GM19455 (cell line): ENCODE measurements around the gene ECE1.

Experiments used
- ATAC-seq: cut with Tn5 transposase; IDR thresholded peaks from one replicate; pipeline ENCODE4 v1.9.1; 2021; ENCODE audit not compliant: unreplicated experiment

The ECE1 gene

GRCh38 chr1:21269461-21270085 lies 20.7 kb downstream of the ECE1 start:
- ATAC-seq, result no peak

DNA sequence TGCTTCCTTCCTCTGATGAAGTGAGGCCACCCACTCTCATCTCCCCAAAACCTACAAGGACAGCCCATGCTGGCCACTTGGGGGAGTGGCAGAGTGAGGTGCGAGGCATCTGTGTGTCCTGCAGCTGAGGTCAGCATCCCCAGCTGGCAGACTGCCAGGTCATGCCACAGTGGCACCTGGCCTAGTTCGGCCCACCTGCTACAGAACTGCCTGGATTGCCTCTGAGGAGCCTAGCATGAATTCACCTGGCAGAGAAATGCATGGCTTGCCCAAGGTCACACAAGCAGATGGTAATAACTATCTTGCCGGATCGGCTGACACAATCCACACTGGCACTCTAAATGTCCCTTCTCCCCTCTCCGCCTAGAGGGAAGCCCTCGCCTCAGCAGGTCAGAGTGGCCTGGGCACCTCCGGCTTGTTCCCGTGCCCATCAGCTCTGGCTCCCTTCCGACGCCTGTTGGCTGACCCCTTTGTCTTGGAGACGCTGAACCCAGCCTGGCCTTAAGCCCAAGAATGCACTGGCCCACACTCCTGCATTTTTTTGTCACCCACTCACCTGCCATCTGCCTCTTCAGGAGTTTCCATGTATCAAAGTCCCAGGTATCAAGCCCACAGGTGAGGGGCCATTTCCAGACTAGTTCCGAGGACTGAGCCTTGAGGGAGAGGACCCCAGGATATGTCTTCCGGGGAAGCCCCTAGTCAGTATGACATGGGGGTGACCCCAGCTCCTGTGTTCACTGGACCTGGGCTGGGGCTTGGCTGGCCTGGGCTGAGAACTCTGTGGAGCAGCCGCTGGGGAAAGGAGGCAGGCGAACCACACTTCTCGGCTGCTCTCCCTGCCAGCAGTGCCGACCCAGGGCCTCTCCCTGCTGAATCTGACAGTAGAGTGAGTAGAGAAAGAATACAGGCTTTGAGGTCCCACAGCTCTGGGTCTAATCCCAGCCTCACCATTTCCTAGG lies 21.7 kb downstream of the ECE1 start:
- ATAC-seq, result no peak

GRCh38 chr1:21267191-21268077 lies 22.8 kb downstream of the ECE1 start:
- ATAC-seq, result no peak

DNA sequence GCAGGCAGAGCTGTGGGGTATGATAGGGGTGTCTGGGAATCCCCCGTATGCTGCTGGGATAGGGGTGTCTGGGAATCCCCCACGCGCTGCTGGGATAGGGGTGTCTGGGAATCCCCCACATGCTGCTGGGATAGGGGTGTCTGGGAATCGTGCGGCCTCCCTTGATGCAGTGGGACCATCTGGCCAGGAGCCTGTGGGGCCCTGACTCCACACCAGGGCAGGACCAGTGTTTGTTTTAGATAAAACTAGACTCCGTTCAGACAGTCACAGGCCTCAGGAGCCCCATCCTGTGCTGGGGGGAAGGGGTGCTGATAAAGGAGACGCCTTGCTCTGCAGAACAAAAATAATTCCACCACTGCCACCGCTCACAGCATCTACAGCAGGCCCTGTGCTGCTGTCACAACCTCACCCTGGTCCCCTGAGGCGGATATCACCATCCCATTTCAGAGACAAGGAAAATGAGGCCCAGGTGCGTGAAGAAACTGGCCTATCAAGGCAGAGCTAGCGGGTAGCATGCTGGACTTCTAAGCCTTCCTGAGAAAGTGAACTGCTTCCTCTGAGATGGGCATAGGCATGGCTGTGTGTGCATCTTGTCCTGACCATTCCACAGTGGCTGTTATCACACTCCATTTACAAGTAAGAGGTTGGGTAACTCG lies 24.0 kb downstream of the ECE1 start:
- no peak for ATAC-seq

DNA sequence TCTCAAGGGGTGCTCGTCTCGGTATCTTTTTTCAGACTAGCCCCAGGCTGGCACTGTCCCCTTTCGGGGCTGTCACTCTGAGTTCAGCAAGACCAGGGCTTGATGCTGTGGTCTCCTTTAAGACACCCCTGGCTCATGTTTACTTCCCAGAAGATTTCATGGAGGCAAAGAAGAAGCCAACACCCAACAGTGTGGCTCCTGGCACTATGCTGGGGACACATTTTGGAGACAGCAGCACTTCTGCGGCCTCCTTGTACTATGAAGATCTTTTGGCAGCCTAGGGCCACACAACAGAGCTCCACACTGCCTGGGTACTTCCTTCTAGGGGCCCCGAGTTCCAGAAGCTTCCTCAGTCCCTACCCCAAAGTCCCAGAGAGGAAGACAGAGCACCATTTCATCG lies 24.6 kb downstream of the ECE1 start:
- ATAC-seq, result no peak

DNA sequence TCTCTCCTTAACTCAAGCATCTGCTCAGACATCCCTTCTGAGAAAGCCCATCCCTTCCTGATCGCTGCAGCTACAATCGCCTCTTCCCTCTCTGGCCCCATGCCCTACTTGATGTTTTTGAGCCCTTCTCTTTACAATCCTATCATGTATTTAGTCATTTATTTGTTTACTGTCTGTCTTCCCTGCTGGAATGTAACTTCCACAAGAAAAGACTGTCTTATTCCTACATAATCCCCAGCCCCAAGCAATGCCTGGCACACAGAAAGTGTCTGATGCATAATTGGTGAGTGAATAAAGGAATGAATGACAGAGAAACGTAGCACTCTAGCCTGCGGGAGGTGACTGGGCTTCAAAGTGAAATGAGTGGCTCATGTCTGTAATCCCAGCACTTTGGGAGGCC lies 25.4 kb downstream of the ECE1 start:
- ATAC-seq, result no peak

DNA sequence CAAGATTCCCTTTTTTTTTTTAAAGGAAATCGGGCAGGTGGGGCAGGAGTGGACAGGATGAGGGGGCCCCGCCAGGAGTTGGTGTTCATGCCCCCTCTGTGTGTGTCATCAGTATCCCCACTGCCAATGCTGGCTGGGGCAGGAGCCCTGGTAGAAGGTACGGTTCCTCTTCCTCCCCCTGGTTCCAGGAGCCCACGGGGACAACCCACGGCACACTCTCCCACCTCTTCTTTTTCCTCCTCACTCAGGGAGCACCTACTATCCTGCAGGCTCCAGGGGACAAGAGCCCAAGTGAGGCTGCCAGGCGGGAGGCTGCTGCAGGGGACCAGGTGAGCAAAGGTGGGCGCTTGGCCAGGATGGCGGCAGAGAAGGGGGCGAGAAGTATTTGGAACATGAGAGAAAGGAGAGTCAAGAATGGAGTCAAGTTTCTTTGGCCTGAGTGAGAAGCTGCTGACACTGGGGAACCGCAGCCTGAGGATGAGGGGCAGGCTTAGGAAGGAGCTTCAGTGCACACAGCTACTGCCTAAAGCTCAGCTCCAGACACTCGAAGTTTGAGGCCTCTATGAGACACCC lies 26.5 kb downstream of the ECE1 start:
- ATAC-seq, result no peak

DNA sequence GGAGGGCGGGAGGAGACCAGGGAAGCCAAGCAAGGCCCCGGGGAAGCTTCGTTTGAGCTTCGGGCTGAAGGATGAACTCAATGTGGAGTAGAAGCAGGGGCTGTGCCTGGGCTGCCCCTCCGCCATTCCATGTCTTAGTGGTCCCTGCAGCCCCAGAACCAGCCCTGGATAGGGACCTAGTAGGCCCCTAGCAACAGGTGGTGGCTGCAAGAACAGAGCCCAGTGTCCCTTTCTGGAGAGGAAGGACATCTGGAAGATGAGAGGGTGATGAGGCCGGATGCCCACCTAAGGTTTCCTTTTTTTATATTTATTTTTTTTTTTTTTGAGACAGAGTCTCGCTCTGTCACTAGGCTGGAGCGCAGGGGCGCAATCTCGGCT lies 27.2 kb downstream of the ECE1 start:
- no peak for ATAC-seq

DNA sequence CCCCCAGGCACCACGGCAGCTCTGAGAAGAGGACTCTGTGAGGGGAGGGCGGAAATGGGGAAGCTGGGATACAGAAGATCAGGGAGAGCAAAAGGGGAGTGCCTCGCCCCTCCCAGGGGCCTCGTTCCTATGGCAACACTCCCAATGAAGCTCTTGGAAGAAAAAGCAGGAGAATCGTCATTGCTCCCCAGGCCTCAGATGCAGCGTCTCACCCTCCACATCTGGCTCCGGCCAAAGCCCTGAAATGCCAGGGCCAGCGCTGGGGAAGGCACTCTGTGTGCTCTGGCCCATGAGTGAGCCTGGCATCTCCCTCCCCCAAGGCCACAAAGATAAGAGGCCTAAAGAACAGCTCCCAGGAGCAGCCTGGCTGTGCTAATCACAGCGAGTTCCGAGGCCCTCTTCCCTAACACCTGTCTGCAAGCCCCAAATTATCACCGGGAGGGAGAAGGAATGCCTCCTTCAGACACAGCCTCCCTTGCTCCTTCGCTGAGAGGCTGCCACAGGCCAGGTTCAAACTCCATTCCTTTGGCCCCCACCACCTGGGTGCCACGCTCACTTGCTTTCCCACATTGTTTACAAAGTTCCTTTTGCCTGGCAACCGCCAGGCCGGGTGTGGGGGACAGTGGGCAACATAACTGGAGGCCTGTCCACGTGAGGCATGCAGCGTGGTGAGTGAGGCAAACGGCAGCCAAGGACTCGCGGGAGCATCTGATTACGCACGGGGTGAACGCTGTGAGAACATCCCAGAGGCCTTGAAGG lies 27.8 kb downstream of the ECE1 start:
- no peak for ATAC-seq

GRCh38 chr1:21261551-21262292 lies 28.5 kb downstream of the ECE1 start:
- ATAC-seq, result no peak

GRCh38 chr1:21260405-21261125 lies 29.7 kb downstream of the ECE1 start:
- ATAC-seq, result no peak

- no peak for ATAC-seq
Measured at GRCh38 chr1:21259316-21260076, 30.8 kb downstream of the ECE1 start.

DNA sequence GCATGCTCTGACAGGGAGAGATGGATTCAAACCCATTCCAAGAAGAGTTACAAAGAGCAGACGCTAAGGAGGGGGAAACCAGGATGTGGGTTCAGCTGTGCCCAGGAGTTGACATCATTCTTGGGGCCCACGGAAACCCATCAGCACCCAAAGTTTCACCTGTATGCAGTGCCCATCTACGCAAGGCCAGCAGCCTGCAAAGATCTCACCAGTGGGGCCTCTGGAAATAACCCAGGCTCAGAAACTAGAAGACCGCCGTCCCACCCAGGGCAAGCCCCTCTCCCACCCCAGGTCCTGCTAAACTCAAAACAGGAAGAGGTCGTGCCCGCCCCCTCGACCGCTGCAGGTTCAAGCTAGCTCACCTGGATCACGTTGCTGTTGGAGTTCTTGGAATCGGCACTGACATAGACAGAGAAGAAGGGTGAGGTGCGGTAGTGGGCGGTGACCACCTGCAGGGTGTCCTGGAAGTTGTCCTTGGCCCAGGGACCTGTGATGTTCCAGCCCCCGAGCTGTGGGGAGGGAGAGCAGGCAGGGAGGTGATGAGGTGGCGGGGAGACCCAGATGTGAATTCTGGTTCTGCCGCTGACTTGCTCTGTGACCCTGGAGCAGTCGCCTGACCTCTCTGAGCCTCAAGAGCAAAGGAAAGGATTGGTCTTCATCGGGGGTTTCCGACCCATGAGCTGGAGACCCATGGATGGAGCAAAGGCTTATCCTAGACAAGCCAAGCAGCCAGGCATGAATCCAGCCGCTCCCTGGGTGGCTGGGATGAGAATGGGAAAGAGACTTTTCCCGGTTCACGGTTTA lies 31.7 kb downstream of the ECE1 start:
- ATAC-seq, result no peak

- ATAC-seq, result no peak
Measured at GRCh38 chr1:21257431-21258135, 32.7 kb downstream of the ECE1 start.

DNA sequence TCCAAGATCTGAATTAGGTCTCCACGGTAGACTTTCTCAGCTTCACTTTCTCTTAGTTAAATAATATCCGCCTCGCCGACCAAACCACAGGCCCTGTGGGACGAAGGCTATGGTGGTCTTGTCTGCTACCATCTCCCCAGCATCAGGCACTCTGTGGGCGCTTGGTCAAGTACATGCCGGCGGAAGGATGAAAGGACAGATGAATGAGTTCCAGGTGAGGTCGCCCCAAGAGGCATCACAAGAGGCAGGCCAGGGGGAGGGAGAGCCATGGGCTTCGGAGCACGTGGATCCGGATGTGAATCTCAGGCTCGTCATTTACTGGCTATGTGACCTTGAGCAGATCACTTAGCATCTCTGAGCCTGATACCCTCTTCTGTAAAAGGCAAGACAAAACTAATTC lies 33.5 kb downstream of the ECE1 start:
- no peak for ATAC-seq

GRCh38 chr1:21255943-21256320 lies 34.3 kb downstream of the ECE1 start:
- no peak for ATAC-seq
